Activated CD8-positive, alpha-beta memory T cell treated with anti-CD3 and anti-CD28 coated beads for 4 hours (primary cell): ENCODE measurements around the gene ERG.

ENCODE experiments used
- DNase-seq, 2 donors: peaks; one replicate each; pipeline ENCODE4 v3.0.0-alpha.2; 2020; ENCODE audit warnings: low read depth in 2 of 2

ERG gene

GRCh38 chr21:38499296-38499695 is 1.0 kb upstream of the ERG start:
- DNase-seq = no peak

DNA sequence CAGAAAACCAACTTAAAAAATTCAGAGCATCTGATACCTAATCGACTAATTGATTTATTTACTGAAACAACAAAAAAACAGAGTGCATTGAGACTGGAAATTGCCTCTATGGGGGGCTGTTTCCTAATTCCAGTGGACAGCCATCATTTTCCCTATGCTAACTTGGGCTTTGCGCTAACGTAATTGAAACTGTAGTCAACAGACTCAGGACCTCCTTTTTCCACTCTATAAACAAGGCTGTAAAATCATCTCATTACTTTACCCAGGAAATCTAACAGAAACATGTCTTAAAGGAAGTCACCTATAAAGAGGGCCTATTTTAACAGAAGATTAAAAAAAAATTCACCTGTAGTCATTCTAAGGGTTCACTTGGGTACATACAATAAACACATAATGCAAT is 2.1 kb downstream of the ERG start:
- no peak for DNase-seq

GRCh38 chr21:38495696-38496095 is 2.6 kb downstream of the ERG start:
- no peak for DNase-seq

GRCh38 chr21:38495242-38495641 is 3.0 kb downstream of the ERG start:
- no peak for DNase-seq

GRCh38 chr21:38494703-38495102 is 3.6 kb downstream of the ERG start:
- no peak for DNase-seq

DNA sequence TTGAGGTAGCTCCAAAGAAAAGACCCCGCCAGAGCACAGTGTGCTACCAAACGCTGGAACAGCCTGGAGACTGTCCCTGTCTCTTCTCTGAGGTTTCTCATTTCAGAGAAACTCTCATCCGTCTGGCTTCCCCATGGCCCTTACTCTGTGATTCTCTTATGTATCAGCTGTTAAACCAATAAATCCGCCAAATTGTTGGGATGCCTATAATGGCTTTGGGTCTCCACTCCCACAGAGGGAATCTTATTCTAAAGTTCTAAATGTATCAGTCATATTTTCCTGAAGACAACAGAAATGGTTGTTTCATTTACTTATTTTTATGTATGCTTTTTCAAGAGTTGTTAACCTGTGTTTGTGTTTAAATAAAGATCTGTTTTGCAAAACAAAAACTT is 4.0 kb downstream of the ERG start:
- DNase-seq = no peak

- DNase-seq = no peak
Measured at GRCh38 chr21:38493549-38494250, 4.6 kb downstream of the ERG start.

GRCh38 chr21:38492007-38492406 is 6.3 kb downstream of the ERG start:
- no peak for DNase-seq

GRCh38 chr21:38491536-38491935 is 6.7 kb downstream of the ERG start:
- no peak for DNase-seq

GRCh38 chr21:38490411-38491020 is 7.8 kb downstream of the ERG start:
- DNase-seq = no peak

DNA sequence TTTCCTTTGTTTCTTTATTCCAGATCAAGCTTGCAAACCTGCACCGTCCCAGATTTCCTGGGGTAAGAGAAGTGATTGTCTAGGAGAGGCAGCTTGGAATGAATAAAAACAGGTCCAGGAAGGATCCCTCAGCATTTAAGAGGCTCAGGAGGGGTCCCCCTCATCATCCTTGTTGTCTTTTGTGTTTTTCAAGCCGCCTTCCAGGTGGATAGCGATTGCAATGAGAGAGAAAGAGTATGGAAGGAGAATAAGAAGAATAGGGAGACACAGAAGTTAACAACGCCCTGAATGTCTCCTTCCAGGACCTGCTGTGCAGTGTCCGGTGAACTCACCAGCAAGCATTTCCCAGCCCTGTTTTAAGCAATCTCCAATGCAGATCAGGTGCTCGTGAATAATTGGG is 8.5 kb downstream of the ERG start:
- no peak for DNase-seq

DNA sequence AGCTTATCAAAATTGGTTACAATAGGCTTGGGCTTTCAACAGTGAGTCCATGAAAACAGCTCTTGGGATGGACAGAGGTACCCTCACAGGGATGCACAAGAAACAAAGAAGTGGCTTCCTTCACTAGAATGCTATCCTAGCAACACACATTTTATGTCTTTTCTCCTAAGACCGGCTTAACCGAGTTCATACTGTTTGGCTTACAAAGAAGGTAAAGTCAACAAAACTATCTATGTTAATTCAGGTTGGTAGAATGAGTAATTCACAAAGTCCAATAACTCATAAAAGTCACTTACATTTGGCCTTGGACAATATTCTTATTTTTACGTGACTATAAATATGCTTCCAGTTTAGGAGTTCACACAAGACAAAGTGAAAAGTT is 9.0 kb downstream of the ERG start:
- DNase-seq = no peak

GRCh38 chr21:38488640-38489270 is 9.5 kb downstream of the ERG start:
- no peak for DNase-seq

- no peak for DNase-seq
Measured at GRCh38 chr21:38487901-38488639, 10.2 kb downstream of the ERG start.

DNA sequence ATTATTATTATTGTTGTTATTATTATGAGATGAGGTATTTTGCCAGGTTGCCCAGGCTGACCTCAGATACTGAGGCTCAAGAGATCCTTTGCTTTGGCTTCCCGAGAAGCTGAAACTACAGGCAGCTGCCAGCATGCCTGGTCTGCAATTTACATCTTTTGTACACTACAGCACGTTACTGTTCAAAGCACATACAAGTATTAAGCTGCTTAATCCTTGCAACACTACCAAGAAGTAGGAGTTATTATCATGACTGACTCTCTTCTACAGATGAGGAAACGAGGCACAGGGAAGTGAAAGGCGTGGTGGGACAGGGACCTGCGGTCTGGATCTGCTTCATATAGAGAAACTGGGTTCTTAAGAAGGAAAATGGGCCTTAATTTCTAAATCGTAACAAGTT is 11.6 kb downstream of the ERG start:
- no peak for DNase-seq

DNA sequence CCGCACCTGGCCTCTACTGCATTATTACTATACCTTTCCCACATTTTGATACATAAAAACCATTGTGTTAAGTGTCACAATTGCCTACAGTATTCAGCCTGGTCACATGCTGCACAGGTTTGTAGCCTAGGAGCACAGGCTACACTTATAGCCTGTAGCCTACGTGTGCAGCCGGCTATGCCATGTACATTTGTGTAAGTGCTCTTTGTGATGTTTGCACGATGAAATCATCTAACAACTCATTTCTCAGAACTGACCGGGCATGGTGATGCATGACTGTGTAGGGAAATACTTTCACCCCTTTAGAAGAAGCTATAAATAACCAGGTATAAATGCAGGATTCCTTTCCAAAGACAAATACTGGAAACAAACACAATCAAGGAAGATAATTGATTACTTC is 12.1 kb downstream of the ERG start:
- DNase-seq = no peak

DNA sequence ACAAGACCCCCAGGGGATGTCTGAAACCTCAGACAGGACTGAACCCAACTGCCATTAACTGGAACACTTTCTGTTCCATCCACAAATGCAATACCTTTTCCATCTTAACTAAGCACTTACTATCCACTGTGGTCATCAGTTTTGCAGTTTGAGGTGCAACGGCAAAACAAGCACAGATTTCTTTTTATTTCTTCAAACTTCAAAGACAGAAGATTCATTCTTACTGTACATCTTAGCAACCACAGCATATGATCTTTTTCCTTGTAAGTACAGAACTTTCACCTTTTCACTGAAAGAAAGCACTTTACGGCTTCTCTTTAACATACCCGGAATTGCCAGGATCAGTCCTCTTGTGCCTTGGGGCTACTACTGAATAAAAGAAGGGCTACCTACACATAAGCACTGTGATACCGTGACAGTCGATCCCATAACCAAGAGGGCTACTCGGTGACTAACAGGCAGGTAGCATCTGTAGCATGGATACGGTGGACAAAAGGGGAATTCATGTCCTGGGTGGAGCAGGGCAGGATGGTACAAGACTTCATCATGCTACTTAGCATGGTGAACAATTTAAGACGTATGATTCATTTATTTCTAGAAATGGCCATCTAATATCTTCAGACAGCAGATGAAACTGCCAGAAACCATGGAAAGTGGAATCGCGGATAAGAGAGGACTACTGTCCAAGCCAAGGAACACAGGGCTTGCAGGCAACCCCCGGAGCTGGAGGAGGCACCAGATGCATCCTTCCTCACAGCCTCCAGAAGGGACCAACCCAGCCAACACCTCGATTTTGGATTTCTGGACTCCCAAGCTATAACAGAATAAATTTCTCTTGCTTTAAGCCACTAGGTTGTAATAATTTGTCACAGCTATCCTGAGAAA is 18.4 kb downstream of the ERG start:
- no peak for DNase-seq

- no peak for DNase-seq
Measured at GRCh38 chr21:38478782-38479181, 19.5 kb downstream of the ERG start.

GRCh38 chr21:38477226-38477625 is 21.1 kb downstream of the ERG start:
- DNase-seq = no peak

DNA sequence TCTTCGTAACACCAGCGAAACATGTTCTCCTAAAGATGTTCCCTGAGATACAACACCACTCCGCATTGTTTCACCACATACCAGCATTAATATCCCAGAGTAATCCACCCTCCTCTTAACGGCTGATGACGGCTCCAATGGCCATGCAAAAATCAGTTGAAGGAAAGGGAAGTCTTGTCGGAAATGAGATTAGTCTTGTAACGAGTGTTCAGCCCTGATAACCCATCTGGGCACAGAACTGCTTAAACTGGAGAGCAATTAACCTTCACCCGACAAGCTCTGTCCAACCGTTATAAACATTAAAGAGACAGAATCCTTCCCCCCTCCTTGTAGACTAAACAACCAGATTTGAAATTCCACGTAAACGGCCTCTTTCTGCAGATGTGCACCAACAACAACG is 21.9 kb downstream of the ERG start:
- no peak for DNase-seq

DNA sequence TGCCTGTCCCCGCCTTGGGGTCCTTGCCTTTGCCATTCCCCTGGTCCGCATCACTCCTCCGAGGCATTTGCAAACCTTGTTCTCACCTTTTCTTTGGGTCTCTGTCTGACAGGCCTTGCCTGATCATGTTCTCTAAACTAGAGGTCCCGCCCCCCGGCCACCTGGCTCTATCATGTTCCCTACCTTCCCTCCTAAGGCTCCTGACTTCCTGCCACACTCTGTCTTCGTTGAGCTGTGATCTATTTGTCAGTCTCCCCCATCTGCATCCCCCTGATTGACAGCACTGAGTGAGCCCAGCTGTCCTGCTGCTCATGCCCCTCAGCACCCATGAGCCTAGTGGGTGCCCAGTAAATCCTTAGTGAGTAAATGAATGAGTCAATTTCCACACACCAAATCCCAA is 22.8 kb downstream of the ERG start:
- no peak for DNase-seq

DNA sequence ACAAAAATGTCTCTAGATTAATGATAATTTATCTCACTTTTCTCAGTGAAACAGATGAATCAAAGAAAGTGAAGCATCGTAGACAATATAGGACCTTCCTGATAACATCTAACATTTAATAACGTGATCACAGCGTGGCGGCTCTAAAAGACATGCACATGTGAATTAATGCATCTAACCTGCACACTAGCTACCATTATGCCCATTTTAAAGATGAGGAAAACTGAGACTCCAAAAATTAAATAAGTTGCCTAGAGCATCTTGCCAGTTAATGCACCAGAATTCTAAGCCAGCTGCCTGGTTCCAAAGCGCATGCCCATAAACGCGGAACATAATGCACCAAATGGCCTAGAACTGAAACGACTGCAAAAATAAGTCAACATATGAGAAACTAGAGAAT is 23.5 kb downstream of the ERG start:
- no peak for DNase-seq
